ENCODE results near the gene SNX24.
A peak's percentile ranks its signal among the peaks of the same experiment; 100 is the strongest.
"Not testable (repeated sequence)": the region's sequence is repeated elsewhere in the genome, so short reads cannot be mapped to it uniquely, and the experiment has no call there.

Gene SNX24

GRCh38 chr5:122845229-122846050 lies at the start of gene SNX24:
Gene SNX24, plus strand, starts transcription at chr5:122845613. Its CDS starts 21 bp downstream, at chr5:122845634.
- DNase-seq (ENCODE audit: low spot score) = peak; percentile 88

- DNase-seq (ENCODE audit: low spot score) = no peak
Observed at GRCh38 chr5:122805481-122805880, 39.9 kb upstream of the SNX24 start.

GRCh38 chr5:122810405-122810804 lies 35.0 kb upstream of the SNX24 start:
- no peak for DNase-seq (ENCODE audit: low spot score)

GRCh38 chr5:122815218-122815767 lies 30.1 kb upstream of the SNX24 start:
- DNase-seq (ENCODE audit: low spot score) = no peak

- no peak for DNase-seq (ENCODE audit: low spot score)
Observed at GRCh38 chr5:122816756-122817155, 28.7 kb upstream of the SNX24 start.

GRCh38 chr5:122831984-122832383 lies 13.4 kb upstream of the SNX24 start:
- DNase-seq (ENCODE audit: low spot score) = no peak

- DNase-seq (ENCODE audit: low spot score) = no peak
Observed at GRCh38 chr5:122835681-122836080, 9.7 kb upstream of the SNX24 start.

- DNase-seq (ENCODE audit: low spot score) = no peak
Observed at GRCh38 chr5:122836947-122837346, 8.5 kb upstream of the SNX24 start.

GRCh38 chr5:122839731-122840130 lies 5.7 kb upstream of the SNX24 start:
- no peak for DNase-seq (ENCODE audit: low spot score)

GRCh38 chr5:122842016-122842580 lies 3.3 kb upstream of the SNX24 start:
- DNase-seq (ENCODE audit: low spot score) = no peak

GRCh38 chr5:122844136-122844909 lies 1.1 kb upstream of the SNX24 start:
- no peak for DNase-seq (ENCODE audit: low spot score)

GRCh38 chr5:122844910-122845228 lies 544 bp upstream of the SNX24 start:
- DNase-seq (ENCODE audit: low spot score) = no peak

- DNase-seq (ENCODE audit: low spot score) = no peak
Observed at GRCh38 chr5:122846051-122846550, 688 bp downstream of the SNX24 start.

- DNase-seq (ENCODE audit: low spot score) = no peak
Observed at GRCh38 chr5:122847687-122848081, 2.3 kb downstream of the SNX24 start.

GRCh38 chr5:122849771-122850170 lies 4.4 kb downstream of the SNX24 start:
- no peak for DNase-seq (ENCODE audit: low spot score)

GRCh38 chr5:122857538-122857937 lies 12.1 kb downstream of the SNX24 start:
- DNase-seq (ENCODE audit: low spot score) = not testable (repeated sequence)

- DNase-seq (ENCODE audit: low spot score) = no peak
Observed at GRCh38 chr5:122858451-122858850, 13.0 kb downstream of the SNX24 start.

- no peak for DNase-seq (ENCODE audit: low spot score)
Observed at GRCh38 chr5:122863240-122863639, 17.8 kb downstream of the SNX24 start.

GRCh38 chr5:122863721-122864120 lies 18.3 kb downstream of the SNX24 start:
- no peak for DNase-seq (ENCODE audit: low spot score)

GRCh38 chr5:122864400-122864799 lies 19.0 kb downstream of the SNX24 start:
- DNase-seq (ENCODE audit: low spot score) = no peak

GRCh38 chr5:122864842-122865241 lies 19.4 kb downstream of the SNX24 start:
- no peak for DNase-seq (ENCODE audit: low spot score)

GRCh38 chr5:122870219-122870856 lies 24.9 kb downstream of the SNX24 start:
- no peak for DNase-seq (ENCODE audit: low spot score)

Measured in left forelimb (tissue), 1 donor.